Activated effector memory CD4-positive, alpha-beta T cell treated with Interleukin-2 at 50 U/mL for 16 hours (primary cell): ENCODE data around the gene TOP3A.

Source experiments
- DNase-seq: peaks from one replicate; pipeline ENCODE4 v3.0.0-alpha.2; 2020

The TOP3A gene

GRCh38 chr17:18230288-18231141 is 84.3 kb downstream of the TOP3A start:
- no peak for DNase-seq

- DNase-seq = no peak
Measured at GRCh38 chr17:18229771-18230170, 85.0 kb downstream of the TOP3A start.

- DNase-seq = no peak
Measured at GRCh38 chr17:18229254-18229653, 85.5 kb downstream of the TOP3A start.

DNA sequence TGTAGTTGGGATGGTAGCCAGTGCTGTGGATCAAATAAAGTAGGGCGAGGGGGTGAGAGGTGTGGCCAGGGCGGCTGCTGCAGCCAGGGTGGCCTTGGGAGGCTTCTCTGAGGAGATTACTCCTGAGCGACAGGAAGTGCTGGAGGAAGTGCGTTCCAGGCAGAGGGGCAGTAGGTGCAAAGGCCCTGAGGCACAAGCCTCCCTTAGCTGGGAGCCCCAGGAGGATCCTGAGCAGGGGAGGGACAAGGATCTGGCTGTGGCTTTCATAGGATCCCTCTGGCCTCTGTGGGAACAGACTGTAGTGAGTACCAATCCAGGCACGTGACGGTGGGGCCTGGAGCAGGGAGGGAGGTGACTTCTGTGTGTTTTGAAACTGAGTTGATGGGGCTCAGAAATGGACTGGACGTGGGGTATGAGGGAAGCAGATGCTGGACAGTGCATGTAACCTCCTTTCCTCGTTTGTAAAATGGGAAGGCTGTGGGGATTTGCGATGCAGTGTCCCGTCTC is 86.6 kb downstream of the TOP3A start:
- DNase-seq = no peak

- DNase-seq = no peak
Measured at GRCh38 chr17:18227635-18228034, 87.2 kb downstream of the TOP3A start.

GRCh38 chr17:18226284-18226945 is 88.4 kb downstream of the TOP3A start:
- no peak for DNase-seq

DNA sequence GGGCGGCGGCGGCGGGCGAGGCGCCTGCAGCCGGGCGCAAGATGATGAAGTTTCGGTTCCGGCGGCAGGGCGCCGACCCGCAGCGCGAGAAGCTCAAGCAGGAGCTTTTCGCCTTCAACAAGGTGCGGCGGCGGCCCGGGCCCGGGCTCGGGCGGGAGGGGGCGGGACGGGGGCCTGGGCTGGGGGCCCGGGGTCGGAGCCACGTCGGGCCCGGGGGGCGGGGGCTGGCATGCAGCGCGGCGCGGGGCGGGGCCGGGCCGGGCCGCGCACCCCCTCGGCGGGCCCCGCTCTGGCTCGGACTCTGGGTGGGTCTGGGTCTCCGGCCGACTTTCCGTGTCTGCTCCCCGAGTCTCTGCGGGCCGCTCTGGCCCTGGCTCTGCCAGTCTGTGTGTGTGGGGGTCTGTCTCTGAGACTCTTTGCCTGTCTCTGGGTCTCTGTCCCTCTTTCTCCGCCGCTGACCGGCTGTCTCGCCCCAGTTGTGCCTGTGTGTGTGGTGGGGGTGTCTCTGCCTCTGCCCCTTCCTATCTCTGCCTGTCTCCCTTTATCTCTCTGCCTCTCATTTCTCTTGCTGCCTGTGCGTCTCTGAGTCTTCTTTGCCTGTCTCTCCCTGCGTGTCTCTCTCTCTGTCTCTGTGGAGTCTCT is 89.0 kb downstream of the TOP3A start:
- no peak for DNase-seq

- peak; percentile 93 for DNase-seq
Measured at GRCh38 chr17:18225121-18225641, 89.6 kb downstream of the TOP3A start, which contains the start of gene LLGL1. Gene LLGL1 (plus strand): TSS chr17:18225635. CDS start chr17:18225683, 48 bp downstream.

DNA sequence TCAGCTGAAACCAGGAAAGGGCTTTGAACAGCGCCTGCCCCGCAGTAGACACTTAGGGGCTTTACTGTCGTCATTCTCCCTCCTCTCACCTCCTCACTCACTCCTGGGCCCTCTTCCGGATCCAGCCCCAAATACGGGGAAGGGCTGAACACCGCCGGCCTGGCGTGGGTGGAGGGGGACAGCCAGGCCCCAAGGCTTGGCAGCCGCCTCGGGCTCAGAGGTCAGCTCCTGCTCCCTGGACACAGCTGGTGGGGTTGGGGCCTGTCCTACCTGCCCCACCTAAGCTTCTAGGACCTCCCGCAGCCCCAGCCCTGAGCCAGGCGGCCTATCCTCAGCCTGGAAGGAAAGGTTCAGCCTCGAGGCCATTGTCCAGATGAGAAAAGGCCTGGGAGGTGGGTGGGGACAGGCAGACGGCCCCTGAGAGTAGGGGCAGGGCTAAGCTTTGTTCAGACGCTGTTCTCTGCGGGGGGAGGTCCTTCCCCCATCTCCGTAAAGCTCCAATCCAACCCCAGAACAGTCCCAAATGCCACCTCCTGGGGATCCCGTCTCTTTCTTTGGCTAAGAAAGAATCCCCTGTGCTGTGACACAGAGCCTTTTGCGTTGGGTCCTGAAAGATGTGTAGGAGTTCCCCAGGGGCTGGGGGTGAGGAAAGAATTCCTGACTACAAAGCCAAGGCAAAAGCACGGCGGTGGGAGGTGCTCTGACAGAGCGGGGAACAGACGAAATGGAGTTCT is 90.2 kb downstream of the TOP3A start:
- no peak for DNase-seq

GRCh38 chr17:18224053-18224386 is 90.8 kb downstream of the TOP3A start:
- no peak for DNase-seq
